Panc1 (cell line): Measurements from ENCODE around the gene ALOX15B.

Source experiments
- CTCF ChIP-seq: fragments of 450-650 bp; IDR thresholded peaks from 2 replicates; pipeline ENCODE4 v1.5.1; 2017; ENCODE audit warnings: mild to moderate bottlenecking
- POLR2AphosphoS5 ChIP-seq: IDR thresholded peaks from 2 replicates; pipeline ENCODE4 v1.6.1; 2012; ENCODE audit warnings: mild to moderate bottlenecking, low read depth, low read length, moderate library complexity

GRCh38 chr17:8046929-8047768 is 8.3 kb downstream of the ALOX15B start:
- no peak for TF ChIP-seq CTCF
- no peak for TF ChIP-seq POLR2AphosphoS5
